Liver (tissue), 3 donors: Measurements from ENCODE around the gene SUGCT.

ENCODE experiments used
- EGR1 ChIP-seq, 2 donors: IDR thresholded peaks; 2 replicates each; pipeline ENCODE4 v1.6.1; 2016 to 2018; ENCODE audit warnings: antibody characterized with exemption in 2 of 2, low read depth in 2 of 2
- FOXA1 ChIP-seq: IDR thresholded peaks from 2 replicates; pipeline ENCODE4 v1.6.1; 2016; ENCODE audit warnings: antibody characterized with exemption
- GABPA ChIP-seq, 2 donors: IDR thresholded peaks in 1 of 2; conservative IDR thresholded peaks in 1 of 2; 2 replicates each; pipeline ENCODE4 v1.6.1; 2016; ENCODE audit warnings: antibody characterized with exemption in 2 of 2, mild to moderate bottlenecking in 1 of 2, moderate library complexity in 1 of 2
- HNF4G ChIP-seq: IDR thresholded peaks from 2 replicates; pipeline ENCODE4 v1.6.1; 2016; ENCODE audit warnings: antibody characterized with exemption
- JUND ChIP-seq, 2 donors: IDR thresholded peaks; 2 replicates each; pipeline ENCODE4 v1.6.1; 2016; ENCODE audit warnings: antibody characterized with exemption in 2 of 2
- RXRA ChIP-seq, 2 donors: IDR thresholded peaks; 2 replicates each; pipeline ENCODE4 v1.6.1; 2017 to 2018; ENCODE audit warnings: antibody characterized with exemption in 2 of 2, mild to moderate bottlenecking in 1 of 2
- SP1 ChIP-seq: IDR thresholded peaks from 2 replicates; pipeline ENCODE4 v1.6.1; 2018; ENCODE audit warnings: antibody characterized with exemption, mild to moderate bottlenecking
- ZBTB33 ChIP-seq: IDR thresholded peaks from 2 replicates; pipeline ENCODE4 v1.6.1; 2016; ENCODE audit warnings: antibody characterized with exemption
- TF ChIP-seq, protein P1 (sequence below): fragments of 150-350 bp; IDR thresholded peaks from 2 replicates; pipeline ENCODE4 v1.5.1; 2017; ENCODE audit warnings: improper control_type of control experiment, low read depth, low read length; ENCODE audit not compliant: missing input control
- TF ChIP-seq, protein P2 (sequence below): IDR thresholded peaks from 2 replicates; pipeline ENCODE4 v1.6.1; 2016; ENCODE audit warnings: antibody characterized with exemption
- donor health status: healthy.
- donor health status: healthy.

- TF ChIP-seq ZBTB33: no peak
- TF ChIP-seq, protein P1, sequence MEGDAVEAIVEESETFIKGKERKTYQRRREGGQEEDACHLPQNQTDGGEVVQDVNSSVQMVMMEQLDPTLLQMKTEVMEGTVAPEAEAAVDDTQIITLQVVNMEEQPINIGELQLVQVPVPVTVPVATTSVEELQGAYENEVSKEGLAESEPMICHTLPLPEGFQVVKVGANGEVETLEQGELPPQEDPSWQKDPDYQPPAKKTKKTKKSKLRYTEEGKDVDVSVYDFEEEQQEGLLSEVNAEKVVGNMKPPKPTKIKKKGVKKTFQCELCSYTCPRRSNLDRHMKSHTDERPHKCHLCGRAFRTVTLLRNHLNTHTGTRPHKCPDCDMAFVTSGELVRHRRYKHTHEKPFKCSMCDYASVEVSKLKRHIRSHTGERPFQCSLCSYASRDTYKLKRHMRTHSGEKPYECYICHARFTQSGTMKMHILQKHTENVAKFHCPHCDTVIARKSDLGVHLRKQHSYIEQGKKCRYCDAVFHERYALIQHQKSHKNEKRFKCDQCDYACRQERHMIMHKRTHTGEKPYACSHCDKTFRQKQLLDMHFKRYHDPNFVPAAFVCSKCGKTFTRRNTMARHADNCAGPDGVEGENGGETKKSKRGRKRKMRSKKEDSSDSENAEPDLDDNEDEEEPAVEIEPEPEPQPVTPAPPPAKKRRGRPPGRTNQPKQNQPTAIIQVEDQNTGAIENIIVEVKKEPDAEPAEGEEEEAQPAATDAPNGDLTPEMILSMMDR: no peak
- TF ChIP-seq FOXA1: no peak
- TF ChIP-seq GABPA (IDR thresholded peaks at IDR 0.05 in 1 of 2, conservative IDR thresholded peaks at IDR 0.05 in 1 of 2): no peak
- TF ChIP-seq, protein P2, sequence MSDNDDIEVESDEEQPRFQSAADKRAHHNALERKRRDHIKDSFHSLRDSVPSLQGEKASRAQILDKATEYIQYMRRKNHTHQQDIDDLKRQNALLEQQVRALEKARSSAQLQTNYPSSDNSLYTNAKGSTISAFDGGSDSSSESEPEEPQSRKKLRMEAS: no peak
- TF ChIP-seq HNF4G: no peak
- TF ChIP-seq SP1: no peak
- no peak for TF ChIP-seq JUND (IDR thresholded peaks at IDR 0.05)
- TF ChIP-seq RXRA (IDR thresholded peaks at IDR 0.05): no peak
- no peak for TF ChIP-seq EGR1 (IDR thresholded peaks at IDR 0.05; ENCODE audit: low read depth in 2 of 2)
Observed at GRCh38 chr7:40763319-40764287, 628.8 kb downstream of the SUGCT start.
